PFSK-1 (cell line): ENCODE results near the gene KCNJ9.

Experiments
- FOXP2 ChIP-seq: optimal IDR thresholded peaks from 2 replicates; pipeline ENCODE3; 2011; ENCODE audit warnings: borderline replicate concordance, control low read depth, inconsistent platforms; ENCODE audit not compliant: insufficient read depth; ENCODE audit errors: extremely low read length, extremely low read depth
- POLR2AphosphoS5 ChIP-seq: IDR thresholded peaks from 2 replicates; pipeline ENCODE4 v1.6.1; 2012; ENCODE audit warnings: low read depth, mild to moderate bottlenecking, control low read depth, low read length, moderate library complexity
- SIN3A ChIP-seq: IDR thresholded peaks from 2 replicates; pipeline ENCODE4 v1.6.1; 2012; ENCODE audit warnings: mild to moderate bottlenecking, low read length, moderate library complexity, borderline replicate concordance; ENCODE audit not compliant: insufficient read depth
- TAF1 ChIP-seq: IDR thresholded peaks from 2 replicates; pipeline ENCODE4 v1.6.1; 2012; ENCODE audit warnings: low read length, control low read depth, borderline replicate concordance; ENCODE audit not compliant: insufficient read depth
- TF ChIP-seq, protein P1 (sequence below), 2 experiments: IDR thresholded peaks; 2 replicates each; pipeline versions ENCODE4 v1.6.1 to v1.8.0; 2011 to 2012; ENCODE audit warnings: low read depth in 2 of 2, low read length in 2 of 2, control low read depth in 1 of 2, inconsistent platforms in 1 of 2, mild to moderate bottlenecking in 1 of 2, moderate library complexity in 1 of 2; ENCODE audit not compliant: insufficient read depth in 1 of 2

KCNJ9 gene

GRCh38 chr1:160097911-160098851 is 16.8 kb downstream of the KCNJ9 start, which contains the start of gene IGSF8:
Gene IGSF8 (minus strand): TSS chr1:160098619. CDS start chr1:160098472, 147 bp downstream.
- TF ChIP-seq POLR2AphosphoS5 (no peak), FOXP2 (no peak), SIN3A (no peak), TAF1 (no peak)
- TF ChIP-seq, protein P1, sequence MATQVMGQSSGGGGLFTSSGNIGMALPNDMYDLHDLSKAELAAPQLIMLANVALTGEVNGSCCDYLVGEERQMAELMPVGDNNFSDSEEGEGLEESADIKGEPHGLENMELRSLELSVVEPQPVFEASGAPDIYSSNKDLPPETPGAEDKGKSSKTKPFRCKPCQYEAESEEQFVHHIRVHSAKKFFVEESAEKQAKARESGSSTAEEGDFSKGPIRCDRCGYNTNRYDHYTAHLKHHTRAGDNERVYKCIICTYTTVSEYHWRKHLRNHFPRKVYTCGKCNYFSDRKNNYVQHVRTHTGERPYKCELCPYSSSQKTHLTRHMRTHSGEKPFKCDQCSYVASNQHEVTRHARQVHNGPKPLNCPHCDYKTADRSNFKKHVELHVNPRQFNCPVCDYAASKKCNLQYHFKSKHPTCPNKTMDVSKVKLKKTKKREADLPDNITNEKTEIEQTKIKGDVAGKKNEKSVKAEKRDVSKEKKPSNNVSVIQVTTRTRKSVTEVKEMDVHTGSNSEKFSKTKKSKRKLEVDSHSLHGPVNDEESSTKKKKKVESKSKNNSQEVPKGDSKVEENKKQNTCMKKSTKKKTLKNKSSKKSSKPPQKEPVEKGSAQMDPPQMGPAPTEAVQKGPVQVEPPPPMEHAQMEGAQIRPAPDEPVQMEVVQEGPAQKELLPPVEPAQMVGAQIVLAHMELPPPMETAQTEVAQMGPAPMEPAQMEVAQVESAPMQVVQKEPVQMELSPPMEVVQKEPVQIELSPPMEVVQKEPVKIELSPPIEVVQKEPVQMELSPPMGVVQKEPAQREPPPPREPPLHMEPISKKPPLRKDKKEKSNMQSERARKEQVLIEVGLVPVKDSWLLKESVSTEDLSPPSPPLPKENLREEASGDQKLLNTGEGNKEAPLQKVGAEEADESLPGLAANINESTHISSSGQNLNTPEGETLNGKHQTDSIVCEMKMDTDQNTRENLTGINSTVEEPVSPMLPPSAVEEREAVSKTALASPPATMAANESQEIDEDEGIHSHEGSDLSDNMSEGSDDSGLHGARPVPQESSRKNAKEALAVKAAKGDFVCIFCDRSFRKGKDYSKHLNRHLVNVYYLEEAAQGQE (IDR thresholded peaks at IDR 0.05; ENCODE audit: insufficient read depth in 1 of 2, low read depth in 2 of 2, low read length in 2 of 2): no peak

- TF ChIP-seq POLR2AphosphoS5: no peak
- no peak for TF ChIP-seq TAF1
- TF ChIP-seq FOXP2: no peak
- TF ChIP-seq, protein P1 (IDR thresholded peaks at IDR 0.05; ENCODE audit: insufficient read depth in 1 of 2, low read depth in 2 of 2, low read length in 2 of 2): no peak
- no peak for TF ChIP-seq SIN3A
Measured at GRCh38 chr1:160098852-160099561, 17.7 kb downstream of the KCNJ9 start.

GRCh38 chr1:160099716-160100375 is 18.5 kb downstream of the KCNJ9 start:
- TF ChIP-seq FOXP2: no peak
- no peak for TF ChIP-seq SIN3A
- no peak for TF ChIP-seq POLR2AphosphoS5
- TF ChIP-seq, protein P1 (IDR thresholded peaks at IDR 0.05; ENCODE audit: insufficient read depth in 1 of 2, low read depth in 2 of 2, low read length in 2 of 2): no peak
- TF ChIP-seq TAF1: no peak

GRCh38 chr1:160101037-160101716 is 19.8 kb downstream of the KCNJ9 start:
- TF ChIP-seq, protein P1 (IDR thresholded peaks at IDR 0.05; ENCODE audit: insufficient read depth in 1 of 2, low read depth in 2 of 2, low read length in 2 of 2): no peak
- TF ChIP-seq TAF1 (no peak), SIN3A (no peak; the same call in 1 of the 2 replicates), POLR2AphosphoS5 (no peak), FOXP2 (no peak)
